HT-29 (cell line): ENCODE results near the gene NDUFV1. TPM values are rescaled to one million over a fixed set of nuclear protein-coding genes. Genes with fewer than 3 reads are reported as not detected.

ENCODE experiments used
- DNase-seq: peaks from one replicate; pipeline ENCODE4 v3.0.0-alpha.2; 2015; ENCODE audit warnings: low spot score
- total RNA-seq: library from RNA; depleted of rRNA; stranded (reverse); fragments of >200 nt; shearing (Covaris generic); gene quantifications from 2 replicates; pipeline ENCODE4 v1.2.3, GENCODE V29; 2014

Gene NDUFV1
- total RNA-seq, 1 experiment from 2014 or later, result 384 TPM

DNA sequence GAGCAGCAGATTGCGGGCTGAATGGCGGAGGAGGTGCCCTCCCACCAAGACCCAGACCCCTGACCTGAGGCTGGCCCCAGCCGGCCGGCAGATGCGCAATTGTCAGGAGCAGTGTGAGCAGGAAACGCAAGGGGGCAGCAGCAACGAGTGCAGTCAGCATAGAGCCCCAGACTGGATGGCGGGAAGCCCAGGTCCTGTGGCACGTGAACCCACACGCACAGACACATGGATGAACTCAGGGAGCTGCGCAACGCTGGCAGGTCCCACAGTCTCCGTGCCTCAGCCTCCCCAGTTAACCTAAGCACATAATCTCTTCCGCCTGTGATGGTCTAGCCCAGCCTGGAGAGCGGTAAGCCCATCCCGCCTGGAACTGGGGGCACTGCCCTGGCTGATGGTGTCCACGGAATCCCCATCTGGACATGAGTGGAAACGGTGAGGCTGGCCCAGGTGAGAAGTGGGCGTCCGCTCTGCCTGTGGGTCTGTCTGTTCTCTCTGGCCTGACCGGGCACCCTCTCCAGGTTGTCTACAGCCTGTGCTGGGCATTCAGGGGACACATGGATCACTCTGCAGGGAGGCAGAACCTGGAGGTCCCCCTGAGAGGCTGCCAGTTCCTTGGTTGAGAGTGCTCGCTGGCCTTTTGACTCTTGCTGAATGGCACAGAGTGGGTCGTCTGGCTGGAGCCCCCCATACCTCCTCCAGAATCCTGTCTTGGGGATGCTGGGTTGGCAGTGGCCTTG lies 33.5 kb downstream of the NDUFV1 start:
- DNase-seq, result peak; percentile 74

DNA sequence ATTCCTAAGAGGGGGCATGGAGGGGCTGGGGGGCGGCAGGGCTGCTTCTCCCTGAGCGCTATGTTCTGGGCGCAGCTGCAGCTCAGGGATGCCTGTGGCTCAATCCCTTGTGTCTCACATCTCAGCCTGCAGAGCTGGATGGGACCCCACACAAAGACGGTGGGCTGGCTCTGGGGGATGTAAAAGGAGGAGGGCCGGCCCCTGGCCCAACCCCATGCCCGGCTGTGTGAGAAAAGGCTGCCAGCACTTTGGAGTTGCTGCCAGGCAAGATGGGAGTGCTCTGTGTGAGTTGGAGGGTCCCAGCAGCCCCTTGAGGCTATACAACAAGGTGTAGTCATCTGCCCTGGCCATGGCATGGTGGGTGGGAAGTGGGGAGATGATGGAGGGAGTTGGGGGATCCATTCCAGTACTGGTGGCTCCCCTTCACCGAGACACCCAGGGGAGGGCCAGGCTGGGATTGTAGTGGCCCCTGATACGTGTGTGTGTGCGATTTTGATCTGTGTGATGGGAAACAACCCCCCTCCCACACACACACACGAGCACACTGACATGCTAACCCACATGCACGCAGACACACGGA lies 34.1 kb downstream of the NDUFV1 start:
- DNase-seq, result no peak

DNA sequence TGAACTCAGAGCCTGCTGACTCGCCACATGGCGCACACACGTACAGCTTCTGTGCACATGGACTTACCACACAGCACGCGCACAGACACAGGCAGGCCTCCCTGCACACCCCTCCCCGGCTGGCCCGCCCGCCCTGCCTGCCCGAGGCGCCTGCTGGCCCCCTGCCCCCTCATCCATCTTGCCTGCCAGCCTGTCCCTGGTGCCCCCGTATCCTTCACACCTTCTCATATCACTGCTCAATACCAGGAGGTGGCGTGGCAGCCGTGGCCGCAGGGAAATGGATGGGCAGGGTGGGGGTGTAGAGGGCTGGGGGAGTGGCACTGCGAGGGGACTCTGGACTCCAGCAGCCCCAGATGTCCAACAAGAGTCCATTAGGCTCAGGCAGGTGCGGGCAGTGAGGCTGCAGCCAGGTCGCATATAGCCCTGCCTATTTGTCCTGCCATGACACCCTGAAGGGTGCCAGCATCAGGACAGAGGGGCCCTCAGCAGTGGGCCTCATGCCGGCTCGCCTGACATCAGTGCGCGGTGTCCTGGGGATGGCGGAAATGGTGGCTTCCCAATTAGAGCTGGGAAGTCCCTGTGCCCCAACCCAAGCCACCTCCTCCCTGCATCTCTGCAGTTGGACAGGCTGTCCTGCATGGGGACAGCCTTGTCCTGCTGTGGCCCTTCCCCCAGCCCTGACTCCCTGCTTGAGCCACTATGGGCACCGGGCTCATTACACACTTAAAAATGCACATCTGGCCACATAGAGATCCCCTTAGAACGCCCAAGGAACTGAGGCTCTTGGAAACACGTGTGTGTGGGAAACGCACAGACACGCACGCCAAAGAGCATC lies 34.8 kb downstream of the NDUFV1 start:
- DNase-seq, result no peak

DNA sequence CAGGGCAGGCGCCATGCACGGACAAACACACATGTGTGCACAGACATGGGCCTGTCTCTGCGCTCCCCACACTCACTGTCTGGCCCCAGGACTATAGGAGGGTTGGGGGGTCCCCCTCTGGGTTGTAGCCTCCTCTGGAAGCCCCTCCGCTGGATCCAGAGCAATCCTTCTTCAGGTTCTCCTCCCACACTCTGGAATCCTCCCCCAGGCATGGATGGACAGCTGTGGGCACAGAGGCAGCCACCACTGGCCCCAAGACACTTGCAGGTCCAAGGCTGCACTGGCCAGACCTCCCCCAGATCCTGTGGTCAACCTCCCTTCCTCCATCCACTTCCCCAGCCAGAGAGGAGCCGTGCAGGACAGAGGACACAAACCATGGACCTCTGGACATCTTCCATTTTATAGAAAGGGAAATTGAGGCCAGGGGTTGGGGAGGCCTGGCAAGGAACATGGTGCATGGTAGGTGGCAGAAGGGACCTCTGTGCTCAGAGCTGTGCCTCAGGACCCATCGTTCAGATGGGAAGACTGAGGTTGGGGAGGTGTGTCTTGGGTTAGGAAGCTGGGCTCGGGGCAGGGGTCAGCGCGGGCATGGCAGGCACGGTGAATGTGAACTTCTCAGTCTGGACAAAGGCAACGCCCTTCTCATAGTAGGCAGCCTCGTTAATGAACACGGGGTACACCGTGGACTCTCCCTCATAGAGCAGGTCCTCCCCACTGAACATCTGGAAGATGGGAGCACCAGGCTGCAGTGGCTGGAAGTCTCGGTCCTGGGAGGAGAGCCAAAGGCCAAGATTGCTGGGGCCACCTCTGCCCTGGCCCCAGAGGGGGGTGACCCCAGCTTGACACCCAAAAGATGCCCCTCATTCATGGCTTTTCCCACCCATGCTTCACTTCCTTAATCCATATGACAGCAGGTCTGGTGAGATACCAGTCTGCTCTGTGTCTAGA lies 35.7 kb downstream of the NDUFV1 start:
- DNase-seq, result no peak

DNA sequence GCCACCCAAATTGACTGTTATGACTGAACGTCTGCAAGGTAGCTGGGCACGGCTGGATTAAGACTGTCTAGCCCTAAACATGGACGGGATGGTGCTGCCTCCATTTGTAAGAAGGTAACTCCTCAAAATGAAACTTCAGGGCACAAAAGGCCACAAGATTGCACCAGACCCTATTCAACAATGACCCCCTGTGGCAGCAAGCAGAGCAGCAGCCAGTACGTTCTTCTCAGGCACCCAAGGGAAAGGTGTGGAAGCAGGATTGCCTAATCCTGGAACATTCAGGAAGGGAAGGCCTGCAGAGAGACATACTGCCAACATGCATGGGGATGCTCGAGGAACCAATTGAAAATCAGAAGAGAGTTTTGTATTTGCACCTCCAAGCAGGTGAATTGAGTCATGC lies 37.3 kb downstream of the NDUFV1 start:
- peak; percentile 46 for DNase-seq

DNA sequence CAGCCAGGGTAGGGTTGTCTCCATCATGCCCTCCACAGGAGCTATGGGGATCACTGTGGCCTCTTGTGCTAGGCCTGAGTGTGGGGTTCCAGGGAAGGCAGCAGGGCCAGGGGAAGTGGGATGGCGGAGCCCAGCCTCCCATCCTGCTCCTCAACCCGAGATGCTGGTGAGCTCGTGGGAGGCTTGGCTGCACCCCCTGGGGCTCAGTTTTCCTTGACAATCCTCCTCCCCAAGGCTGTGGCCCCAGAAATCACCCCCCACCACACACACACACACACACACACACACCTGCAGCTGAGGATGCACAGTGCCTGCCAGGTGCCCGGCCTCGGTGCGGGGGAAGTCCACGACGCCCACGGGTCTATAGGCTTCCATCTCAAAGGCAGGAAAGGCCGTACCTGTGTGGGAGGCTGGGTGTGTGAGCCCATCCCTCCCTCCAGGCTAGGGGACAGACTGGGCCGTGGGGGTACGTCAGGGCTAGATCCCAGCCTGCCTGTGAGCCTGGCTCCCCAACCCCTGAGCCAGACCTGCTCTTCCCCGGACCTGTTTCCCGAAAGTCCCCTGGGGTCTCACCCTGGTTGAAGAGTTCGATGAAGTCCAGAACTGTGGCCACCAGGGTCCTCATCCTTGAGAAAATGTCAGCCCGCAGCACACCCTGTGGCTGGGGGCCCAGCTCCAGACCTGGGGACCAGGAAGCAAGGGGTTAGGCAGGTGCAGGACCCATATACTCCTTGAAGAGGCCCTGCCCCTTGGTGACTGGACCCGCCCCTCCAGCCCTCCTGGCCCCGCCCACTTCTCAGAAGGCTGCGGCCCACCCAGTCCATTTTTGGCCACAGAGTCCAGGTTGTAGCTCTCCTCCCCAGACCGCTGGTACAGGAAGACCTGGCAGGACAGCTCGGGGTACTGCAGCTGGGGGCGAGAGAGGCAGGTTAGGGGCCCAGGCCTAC lies 38.0 kb downstream of the NDUFV1 start:
- DNase-seq, result no peak

DNA sequence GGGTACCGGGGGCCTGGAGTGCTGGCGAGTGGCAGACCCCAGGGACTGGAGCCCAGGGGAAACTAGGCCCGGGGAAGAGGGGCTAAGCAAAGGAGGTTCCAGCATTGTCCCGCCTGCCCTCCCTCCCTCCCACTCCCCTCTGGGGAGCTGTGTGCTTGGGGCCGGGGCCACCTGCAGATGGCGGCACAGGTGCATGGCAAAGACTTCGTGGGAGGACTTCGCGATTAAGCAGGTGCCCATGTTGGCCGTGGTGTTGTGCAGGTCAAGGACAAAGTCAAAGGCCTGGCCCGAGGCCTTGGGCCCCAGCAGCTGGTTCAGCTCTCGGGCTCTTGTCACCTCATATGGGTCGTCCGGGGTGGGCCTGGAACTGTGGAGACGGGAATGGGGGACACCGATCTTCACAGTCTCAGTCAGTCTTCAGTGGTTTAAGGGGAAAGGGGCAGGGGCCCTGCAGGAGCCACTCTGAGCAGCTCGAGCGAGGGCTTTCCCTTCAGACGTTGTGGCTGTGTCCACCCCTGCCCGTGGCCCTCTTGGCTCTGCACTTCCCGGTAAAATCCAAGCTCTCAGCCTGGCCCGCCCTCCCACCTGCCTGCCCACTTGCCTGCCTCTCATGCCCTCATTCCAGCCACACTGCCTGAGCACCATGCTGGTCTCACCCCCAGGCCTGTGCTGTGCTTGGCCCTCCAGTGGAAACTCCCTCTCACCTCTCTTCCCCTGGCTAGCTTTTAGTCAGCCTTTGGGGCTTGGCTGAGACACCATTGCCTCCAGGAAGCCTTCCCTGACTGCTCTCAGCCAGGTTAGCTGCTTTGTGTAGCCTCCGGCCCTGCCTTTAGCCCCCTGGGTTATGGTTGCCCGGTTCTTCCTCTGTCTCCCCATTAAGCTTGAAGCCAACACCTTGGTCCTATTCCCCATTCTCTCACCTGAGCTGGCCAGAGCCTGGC lies 39.1 kb downstream of the NDUFV1 start:
- DNase-seq, result no peak

DNA sequence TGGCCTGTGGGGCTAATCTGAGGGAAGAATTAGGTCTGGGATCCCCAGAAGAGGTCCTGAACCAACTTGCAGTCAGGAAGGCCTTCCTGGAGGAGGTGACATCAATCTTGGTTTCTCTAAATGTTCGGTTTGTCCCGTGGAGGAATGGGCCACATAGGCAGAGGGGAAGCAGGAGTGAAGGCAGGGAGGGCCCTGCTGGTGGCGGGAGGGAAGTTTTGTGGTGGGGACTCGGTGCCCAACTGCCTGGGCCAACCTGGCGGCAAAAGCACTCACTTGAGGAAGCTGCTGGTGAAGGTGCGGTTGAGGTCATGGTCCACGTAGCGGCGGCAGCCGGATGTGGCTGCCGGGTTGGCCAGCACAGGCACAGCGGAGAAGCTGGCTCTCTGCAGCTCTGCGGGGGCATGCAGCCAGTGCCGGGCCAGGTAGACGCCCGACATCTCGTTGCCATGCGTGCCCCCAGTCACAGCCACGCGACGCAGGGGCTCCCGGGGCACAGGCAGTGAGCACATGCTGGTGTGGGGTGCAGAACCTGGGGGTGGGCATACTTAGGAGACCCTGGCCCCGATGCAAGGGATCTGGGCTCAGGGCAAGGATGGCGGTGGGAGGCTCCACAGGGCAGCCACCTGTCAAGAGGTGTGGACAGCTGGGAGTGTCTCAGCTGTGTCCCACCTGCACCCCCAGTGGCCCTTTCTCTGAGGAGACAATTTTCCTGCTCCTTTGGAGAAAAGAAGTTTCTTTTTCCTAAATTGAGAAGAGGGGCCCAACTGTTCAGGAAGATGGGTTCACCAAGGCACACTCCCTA lies 40.0 kb downstream of the NDUFV1 start:
- no peak for DNase-seq

DNA sequence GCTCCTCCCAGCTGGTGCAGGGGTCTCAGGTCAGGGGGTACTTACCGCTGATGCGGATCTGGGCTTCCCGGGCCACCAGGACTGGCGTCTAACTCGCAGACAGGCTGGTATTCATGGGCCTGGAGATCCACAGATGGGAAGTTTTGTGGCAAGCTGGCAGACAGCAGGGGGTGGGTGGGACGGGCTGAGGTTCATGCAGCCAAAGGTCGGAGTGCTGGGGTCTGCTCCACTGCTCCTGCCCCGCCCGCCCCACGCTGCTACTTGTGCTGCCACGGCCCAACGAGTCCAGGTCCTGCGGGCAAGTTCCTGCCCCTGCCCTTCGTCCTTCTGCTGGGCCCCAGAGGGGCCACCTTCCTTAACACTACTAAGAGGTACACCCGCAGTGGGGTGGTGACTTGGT lies 40.7 kb downstream of the NDUFV1 start:
- no peak for DNase-seq

DNA sequence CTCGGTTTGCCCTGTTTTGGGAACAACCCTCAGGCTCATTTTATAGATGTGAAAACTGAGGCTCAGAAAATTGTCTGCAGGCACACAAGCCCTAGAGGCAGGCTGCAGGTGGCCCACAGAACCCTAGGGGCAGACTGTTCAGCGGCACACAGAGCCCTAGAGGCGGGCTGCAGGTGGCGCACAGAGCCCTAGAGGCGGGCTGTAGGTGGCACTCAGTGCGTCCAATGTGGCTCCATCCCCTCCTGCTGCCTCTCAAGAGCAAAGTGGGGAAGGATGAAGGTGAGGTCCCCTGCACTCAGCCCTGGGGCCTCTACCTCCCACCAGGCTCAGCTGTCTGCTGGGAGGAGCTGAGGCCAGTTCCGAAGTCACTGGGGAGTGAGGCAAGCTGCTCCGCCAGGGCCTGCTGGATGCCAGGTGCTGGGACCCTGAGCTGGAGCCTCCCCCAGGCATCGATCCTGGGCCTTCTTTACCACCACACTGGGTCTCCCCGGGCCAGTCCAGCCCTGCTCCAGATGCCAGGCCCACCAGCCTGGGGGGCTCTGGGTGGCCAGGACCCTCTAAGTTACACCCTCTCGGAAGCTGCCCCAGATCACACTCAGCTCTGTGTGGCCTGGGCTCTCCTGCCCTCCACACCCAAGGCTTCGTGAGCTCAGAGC lies 41.5 kb downstream of the NDUFV1 start:
- peak; percentile 86 for DNase-seq

DNA sequence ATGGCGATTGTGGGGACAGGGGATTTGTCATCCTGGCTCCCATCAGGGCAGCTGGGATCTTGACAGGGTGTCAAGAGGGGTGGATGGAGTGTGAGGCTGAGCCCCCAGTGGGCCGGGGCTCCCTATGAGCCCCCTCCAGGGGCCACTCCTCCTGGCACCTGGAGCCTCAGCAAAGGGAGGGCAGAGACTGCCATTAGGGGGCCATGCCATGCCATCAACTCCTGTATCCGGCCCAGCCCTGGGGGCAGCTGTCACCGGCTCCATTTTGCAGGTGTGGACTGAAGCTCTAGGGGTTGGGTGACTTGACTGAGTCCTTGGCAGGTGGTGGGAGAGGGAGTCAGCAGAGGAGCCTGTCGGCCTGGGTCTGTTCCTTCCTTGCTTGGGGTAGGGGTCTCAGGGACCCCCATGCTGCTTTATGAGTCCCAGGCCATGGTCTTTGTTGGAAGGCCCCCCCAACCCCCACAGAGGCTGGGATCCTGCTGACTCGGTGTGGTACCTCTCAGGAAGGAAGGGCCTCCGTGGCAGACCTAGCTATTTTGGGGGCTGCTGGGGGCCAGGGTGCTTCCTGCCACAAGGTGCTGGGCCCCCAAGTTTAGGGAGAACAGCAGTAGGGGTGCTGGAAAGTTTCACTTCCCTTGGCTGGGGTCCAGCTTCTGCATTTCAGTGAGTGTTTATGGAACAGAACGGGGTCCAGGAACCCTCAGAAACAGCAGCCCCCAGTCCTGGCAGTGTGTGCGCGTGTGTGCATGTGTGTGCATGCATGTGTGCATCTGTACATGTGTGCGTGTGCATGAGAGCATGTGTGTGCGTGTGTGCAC lies 42.3 kb downstream of the NDUFV1 start:
- no peak for DNase-seq

DNA sequence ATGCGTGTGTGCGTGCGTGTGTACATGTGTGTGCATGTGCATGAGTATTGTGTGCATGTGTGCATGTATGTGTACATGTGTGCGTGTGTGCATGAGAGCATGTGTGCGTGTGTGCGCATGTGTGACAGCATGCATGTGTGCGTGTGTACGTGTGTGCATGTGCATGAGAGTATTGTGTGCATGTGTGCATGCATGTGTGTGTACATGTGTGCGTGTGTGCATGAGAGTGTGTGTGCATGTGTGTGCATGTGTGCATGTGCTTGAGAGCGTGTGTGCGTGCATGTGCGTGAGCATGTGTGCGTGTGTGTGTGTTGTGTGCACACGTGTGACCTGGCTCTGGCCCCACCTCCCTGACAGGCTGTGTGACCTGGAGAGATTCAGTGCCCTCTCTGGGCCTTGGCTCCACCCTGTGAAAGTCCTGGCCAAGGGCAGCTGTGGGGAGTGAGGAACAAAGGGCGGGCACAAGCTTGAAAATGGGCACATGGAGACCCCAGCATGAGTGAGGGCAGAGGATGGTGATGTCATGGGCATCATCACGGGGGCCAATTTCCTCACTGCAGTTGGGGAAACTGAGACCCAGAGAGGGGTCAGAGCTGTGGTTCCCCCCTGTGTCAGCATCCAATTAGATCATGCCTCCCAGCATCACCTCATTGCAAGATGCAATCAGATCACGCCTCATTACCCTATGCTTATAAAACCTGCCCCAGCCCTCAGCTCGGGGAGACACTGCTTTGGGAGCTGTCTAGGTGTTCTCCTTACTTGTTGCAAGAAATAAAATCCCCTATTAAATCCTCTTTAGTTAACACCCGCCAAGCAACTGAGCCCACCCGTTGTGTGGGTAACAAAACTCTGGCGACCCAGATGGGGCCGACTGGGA lies 43.1 kb downstream of the NDUFV1 start:
- DNase-seq, result no peak

DNA sequence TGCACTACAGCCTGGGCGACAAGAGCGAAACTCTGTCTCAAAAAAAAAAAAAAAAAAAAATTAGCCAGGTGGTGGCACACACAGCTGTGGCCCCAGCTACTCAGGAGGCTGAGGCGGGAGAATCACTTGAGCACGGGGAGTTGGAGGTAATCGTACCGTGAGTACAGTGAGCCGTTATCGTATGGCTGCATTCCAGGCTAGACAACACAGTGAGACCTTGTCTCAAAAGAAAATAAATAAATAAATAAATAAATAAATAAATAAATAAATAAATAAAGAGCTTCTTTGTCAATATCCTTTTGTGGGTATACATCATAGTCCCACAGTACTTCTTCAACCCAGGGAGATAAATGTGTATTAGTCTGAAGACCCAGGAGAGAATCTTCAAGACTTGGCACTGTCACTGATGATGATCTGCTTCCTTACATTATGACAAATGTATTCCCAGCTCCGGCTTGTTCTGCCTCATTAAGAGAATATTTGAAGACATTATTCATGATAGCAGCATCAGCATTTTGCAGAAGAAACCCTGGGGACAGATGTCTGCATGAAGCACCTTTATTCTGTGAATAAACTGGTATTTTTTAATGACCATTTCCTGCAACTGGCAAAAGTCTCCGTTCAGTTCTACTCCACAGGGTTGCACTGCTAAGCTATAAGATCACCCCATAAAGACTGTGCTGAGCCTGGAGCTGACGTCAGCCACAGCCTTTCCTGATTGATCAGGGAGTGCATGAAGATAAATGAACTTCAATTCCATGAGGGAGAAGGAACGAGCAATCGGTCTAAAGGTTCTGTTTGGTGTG lies 45.4 kb downstream of the NDUFV1 start:
- no peak for DNase-seq

DNA sequence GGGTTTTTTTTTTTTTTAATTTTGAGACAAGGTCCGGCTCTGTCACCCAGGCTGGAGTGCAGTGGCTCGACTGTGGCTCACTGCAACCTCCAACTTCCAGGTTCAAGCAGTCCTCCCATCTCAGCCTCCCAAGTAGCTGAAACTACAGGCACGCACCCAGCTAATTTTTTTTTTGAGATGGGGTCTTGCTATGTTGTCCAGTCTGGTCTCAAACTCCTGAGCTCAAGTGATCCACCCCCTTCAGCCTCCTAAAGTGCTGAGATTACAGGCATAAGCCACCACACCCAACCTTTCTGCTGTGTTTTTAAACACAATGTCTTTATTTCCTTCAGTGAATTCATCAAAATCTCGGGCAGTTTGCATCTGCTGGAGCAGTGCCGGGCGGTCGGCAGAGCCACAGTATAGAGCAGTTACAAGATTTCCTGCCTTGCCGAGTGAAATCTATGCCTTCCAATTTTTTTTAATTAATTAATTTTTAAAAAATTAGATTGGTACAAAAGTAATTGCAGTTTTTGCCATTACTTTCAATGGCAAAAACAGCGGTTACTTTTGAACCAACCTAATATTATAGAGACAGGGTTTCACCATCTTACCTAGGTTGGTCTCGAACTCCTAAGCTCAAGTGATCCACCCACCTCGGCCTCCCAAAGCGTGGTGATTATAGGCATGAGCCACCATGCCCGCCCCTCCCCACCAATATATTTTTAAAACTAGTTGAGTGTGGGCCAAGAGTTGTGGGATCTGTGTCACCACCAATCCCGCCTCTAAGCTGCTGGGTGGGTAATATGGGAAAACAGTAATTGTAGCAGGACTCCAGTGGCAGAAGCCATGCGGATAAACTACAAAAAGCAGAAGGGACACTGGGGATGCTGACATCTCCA lies 46.5 kb downstream of the NDUFV1 start:
- no peak for DNase-seq
